HepG2 (cell line): ENCODE results near the gene IL18.

Experiments used
- CTCF ChIP-seq: sonication (generic); formaldehyde crosslinking; IDR thresholded peaks from 2 replicates; pipeline ENCODE4 v1.5.0; 2020; ENCODE audit warnings: mild to moderate bottlenecking, missing genetic modification reagents, moderate library complexity
- TF ChIP-seq, protein P1 (sequence below): sonication (generic); formaldehyde crosslinking; IDR thresholded peaks from 2 replicates; pipeline ENCODE4 v1.5.1; 2020; ENCODE audit warnings: missing genetic modification reagents, mild to moderate bottlenecking, borderline replicate concordance

- TF ChIP-seq, protein P1, sequence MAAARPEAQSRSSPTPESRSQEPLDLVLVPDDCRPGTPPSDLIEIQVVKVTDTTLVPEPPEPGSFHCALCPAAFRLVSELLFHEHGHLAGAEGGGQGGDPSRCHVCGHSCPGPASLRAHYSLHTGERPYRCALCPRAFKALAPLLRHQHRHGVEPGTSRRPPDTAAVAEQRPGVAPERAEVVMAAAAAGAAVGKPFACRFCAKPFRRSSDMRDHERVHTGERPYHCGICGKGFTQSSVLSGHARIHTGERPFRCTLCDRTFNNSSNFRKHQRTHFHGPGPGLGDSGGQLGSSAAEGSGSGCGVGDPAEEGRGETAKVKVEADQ (CRISPR knock-in tag), result no peak
- TF ChIP-seq CTCF, result no peak
These were observed 34.2 kb downstream of the IL18 start for GRCh38 chr11:112129656-112130055.
